SU-DHL-6 (cell line): Measurements from ENCODE around the gene AANAT.

Experiments used
- CTCF ChIP-seq: fragments of 200-600 bp; sonication (generic); IDR thresholded peaks from one replicate; pipeline ENCODE4 v1.5.1; 2017; ENCODE audit warnings: antibody characterized with exemption, mild to moderate bottlenecking, low read length, moderate library complexity; ENCODE audit not compliant: insufficient read depth, poor library complexity, severe bottlenecking
- EZH2phosphoT487 ChIP-seq: fragments of 200-600 bp; sonication (generic), shearing (Covaris generic); conservative IDR thresholded peaks from 2 replicates; pipeline ENCODE4 v1.6.1; 2018; ENCODE audit warnings: mild to moderate bottlenecking, antibody characterized with exemption, low read length, moderate library complexity, mixed read lengths

- TF ChIP-seq CTCF (no peak), EZH2phosphoT487 (no peak)
These were observed 1.2 kb downstream of the AANAT start for GRCh38 chr17:76468634-76469010.
